HG03060 (cell line): ENCODE results near the gene QSOX1.
"Not testable (repeated sequence)": the region's sequence is repeated elsewhere in the genome, so short reads cannot be mapped to it uniquely, and the experiment has no call there.

Experiments used
- ATAC-seq: cut with Tn5 transposase; IDR thresholded peaks from one replicate; pipeline ENCODE4 v1.9.1; 2021; ENCODE audit warnings: low read depth, moderate number of reproducible peaks; ENCODE audit not compliant: unreplicated experiment

The QSOX1 gene

DNA sequence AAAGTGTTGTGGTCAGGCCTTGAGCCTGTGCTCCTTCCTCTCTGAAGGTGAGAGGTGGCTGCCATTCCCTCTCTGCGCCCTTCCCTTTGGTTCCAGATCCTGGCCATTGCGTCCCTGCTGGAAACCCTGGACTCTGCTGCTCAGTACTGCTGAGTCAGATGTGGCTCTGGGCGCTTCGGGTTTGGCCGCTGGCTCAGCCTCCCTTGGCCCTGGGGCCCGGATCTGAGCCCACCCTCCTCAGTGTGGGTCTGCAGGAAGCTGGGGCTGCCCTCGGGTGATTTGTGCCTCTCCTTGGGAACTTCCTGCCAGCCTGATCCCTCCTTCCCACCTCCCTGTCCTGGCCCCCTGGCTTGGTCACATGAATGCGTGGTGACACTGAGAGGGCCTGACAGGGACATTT lies 32.2 kb downstream of the QSOX1 start:
- ATAC-seq: no peak

GRCh38 chr1:180187626-180188025 lies 33.0 kb downstream of the QSOX1 start:
- no peak for ATAC-seq

DNA sequence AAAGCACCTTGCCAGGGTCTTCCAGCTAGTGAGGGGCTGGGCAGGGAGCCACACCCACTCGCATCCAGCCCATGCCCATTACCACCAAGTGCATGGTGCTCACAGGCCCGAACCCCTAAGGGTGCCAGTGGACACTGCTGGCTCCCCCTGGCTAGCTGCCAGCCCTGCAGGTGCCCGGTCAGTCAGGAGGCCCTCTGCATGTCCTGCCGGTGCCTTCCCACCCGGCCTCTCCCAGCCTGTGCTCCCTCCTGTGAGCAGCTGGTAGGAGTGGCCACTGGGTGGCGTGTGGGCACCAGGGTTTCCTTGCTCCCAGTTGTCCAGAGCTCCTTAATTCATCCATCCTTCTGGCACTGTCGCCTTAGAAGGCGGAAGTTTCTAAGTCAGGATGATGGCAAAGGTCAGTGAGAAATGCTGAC lies 33.4 kb downstream of the QSOX1 start:
- ATAC-seq: no peak

- no peak for ATAC-seq
Observed at GRCh38 chr1:180188684-180189175, 34.1 kb downstream of the QSOX1 start.

- ATAC-seq: no peak
Observed at GRCh38 chr1:180190091-180190490, 35.4 kb downstream of the QSOX1 start.

DNA sequence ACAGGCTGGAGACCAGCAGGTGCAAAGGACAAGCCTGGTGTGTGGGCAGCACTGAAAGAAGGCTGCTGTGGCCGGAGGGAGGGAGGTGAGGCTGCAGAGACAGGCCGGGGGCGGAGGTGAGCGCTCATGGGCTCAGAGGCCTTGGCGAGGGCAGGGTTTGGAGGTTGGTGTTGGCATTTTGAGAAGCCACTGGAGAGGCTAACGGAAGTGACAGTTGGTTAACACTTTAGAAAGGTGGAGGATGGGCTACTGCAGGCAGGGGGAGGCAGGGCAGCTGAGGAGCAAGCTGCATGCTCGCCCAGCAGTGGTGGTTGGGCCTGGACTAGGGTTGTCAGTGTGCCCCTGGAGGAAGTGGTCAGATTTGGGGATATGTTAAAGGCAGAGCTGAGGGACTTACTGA lies 37.5 kb downstream of the QSOX1 start:
- ATAC-seq: no peak

DNA sequence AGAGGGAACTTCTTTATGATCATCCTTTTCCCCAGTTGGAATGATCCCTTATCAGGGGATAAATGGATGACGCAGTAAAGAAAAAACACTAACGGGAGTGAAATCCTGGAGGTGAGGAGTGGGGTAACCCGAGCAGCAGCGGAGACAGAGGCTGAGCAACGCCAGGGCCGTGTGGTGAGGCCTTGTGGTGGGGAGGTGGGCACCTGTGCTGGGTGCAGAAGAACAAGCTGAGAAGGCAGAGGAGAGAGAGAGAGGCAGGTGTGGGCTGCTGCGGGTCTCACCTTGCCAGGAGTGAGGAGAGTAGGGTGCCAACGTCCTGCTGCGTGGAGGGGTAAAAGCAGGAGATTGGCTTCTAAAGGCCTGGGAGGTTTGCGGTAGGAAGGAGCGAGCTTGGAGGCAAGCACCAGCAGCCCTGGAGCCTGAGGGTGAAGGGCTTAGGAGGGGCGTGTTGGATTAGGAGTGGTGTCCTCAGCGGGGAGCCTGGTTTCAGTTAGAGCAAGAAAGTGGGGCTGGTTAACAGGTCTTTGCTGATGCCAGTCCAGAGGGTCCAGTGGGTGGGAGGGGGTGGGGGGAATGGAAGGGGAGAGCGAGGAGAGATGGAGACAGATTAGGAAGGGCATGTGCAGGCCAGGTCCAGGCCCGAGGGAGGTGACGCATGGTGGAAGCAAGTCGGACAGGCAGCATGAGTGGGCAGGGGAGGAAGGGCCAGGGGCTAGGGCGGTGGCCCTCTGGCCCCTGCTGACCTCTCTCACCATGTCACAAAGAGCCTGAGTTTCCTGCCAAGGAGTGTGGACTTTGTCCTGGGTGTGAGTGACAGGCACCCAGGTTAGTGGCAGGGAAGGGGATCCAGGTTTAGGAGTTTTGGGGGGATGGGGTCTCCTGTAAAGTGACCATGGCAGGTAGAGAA lies 38.7 kb downstream of the QSOX1 start:
- ATAC-seq: no peak

DNA sequence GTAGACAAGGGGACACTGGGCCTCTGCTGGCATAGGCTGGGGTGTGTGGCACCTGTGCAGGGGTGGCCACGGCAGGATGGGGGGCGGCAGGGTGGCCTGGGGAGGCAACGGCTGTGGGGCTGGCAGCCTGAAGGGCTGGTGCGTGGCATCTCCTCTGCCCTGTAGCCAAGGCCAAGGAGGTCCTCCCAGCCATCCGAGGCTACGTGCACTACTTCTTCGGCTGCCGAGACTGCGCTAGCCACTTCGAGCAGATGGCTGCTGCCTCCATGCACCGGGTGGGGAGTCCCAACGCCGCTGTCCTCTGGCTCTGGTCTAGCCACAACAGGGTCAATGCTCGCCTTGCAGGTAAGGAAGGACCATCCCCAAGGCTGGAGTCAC lies 39.4 kb downstream of the QSOX1 start:
- ATAC-seq: no peak

- ATAC-seq: no peak
Observed at GRCh38 chr1:180194546-180195207, 40.0 kb downstream of the QSOX1 start.

GRCh38 chr1:180195401-180195800 lies 40.7 kb downstream of the QSOX1 start:
- ATAC-seq: no peak

DNA sequence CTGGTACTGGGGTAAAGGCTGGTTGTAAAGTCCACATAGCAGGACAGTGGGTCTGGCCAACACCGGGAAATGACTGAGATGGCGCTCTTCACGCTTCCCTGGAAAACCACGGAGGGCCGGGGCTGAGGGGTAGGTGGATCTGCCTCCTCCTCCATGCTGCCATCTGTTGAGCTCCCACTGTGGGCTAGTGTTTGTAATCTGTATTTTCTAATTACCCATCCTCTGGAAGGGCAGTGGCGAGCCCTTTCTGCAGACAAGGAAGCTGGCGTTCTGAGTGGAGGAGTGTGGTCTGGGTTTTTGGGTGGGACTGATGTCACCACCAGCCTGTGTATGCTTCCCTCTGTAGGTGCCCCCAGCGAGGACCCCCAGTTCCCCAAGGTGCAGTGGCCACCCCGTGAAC lies 41.2 kb downstream of the QSOX1 start:
- no peak for ATAC-seq

DNA sequence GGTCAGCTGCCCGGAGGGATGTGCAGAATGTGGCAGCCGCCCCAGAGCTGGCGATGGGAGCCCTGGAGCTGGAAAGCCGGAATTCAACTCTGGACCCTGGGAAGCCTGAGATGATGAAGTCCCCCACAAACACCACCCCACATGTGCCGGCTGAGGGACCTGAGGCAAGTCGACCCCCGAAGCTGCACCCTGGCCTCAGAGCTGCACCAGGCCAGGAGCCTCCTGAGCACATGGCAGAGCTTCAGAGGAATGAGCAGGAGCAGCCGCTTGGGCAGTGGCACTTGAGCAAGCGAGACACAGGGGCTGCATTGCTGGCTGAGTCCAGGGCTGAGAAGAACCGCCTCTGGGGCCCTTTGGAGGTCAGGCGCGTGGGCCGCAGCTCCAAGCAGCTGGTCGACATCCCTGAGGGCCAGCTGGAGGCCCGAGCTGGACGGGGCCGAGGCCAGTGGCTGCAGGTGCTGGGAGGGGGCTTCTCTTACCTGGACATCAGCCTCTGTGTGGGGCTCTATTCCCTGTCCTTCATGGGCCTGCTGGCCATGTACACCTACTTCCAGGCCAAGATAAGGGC lies 41.9 kb downstream of the QSOX1 start:
- no peak for ATAC-seq

DNA sequence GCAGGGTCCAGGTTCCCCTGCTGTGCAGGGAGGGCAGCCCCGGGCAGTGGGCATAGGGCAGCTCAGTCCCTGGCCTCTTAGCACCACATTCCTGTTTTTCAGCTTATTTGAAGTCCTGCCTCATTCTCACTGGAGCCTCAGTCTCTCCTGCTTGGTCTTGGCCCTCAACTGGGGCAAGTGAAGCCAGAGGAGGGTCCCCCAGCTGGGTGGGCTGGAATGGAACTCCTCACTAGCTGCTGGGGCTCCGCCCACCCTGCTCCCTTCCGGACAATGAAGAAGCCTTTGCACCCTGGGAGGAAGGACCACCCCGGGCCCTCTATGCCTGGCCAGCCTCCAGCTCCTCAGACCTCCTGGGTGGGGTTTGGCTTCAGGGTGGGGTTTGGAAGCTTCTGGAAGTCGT lies 42.6 kb downstream of the QSOX1 start:
- no peak for ATAC-seq

DNA sequence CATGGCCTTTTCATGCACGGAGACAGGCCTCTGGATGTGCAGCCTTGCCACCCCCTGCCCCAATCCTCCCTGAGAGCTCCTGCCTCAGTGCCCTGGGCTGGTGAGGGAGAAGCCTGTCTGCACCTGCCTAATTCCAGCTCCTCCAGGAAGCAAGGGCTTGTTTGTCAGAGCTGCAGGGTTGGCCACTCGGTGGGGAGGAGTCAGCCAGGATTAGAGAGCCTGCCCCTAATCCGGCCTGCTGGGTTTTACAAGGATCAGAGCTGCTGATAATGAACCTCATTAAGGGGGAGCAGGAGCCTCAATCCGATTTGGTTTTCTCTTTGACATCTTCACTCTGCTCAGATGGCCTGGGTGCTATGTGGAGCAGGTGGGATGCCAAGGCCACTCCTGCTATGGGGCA lies 43.5 kb downstream of the QSOX1 start:
- ATAC-seq: no peak

DNA sequence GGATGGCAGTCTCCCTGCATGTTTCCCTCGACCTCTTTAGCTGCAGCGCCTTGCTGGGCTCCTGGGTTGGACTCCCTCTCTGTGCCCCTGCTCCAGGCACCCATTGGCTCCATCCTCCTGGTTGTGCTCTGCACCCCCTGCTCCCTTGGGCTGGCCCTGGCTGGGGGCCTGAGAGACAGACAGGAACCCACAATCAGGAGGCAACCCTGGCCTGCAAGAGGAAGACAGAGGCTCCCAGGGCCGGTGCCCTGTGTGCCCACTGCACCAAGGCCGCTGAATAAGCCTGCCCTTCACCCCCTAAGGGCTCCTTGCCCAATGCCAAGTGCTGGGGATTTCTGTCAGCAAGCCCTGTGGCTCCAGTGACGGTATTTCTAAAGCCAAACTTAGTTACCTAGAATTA lies 43.9 kb downstream of the QSOX1 start:
- no peak for ATAC-seq

DNA sequence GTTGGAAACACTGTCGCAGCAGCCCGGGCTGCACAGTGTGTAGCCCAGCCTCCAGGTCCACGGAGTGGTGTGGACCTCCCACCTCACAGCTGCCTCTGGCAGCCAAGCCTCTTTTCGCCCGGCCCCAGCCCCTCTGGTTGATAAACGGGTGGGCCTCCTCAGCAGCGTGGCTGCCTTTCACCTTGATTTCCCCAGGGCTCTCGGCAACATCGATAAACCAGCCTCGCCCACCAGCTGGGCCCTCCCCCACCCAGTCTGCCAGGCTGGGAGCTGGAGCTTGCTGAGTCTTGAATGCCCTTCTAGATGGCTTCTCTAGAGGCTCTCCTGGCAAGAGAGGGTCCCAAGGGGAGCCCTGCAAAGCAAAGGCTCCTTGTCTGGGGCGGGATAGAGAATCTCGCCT lies 44.3 kb downstream of the QSOX1 start:
- no peak for ATAC-seq

GRCh38 chr1:180201451-180202200 lies 47.0 kb downstream of the QSOX1 start:
- no peak for ATAC-seq

GRCh38 chr1:180202588-180202987 lies 47.9 kb downstream of the QSOX1 start:
- not testable (repeated sequence) for ATAC-seq

DNA sequence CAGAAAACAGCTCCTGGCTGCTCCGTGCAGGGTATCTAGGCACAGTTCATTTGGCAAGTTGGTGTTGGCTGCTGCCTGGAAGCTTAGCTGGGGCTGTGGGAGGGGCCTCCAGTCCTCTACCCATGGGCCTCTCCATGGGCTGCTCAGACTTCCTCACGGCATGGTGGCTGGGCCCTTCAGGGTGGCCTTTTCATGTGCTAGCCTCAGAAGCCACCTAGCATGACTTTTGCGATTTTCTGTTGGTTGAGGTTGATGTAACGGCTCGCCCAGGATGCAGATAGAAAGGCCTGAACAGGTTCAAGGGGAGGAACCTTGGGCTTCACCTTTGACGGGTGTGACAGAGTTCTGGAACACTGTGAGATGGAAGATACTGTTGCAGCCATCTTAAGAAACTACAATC lies 49.6 kb downstream of the QSOX1 start:
- no peak for ATAC-seq

DNA sequence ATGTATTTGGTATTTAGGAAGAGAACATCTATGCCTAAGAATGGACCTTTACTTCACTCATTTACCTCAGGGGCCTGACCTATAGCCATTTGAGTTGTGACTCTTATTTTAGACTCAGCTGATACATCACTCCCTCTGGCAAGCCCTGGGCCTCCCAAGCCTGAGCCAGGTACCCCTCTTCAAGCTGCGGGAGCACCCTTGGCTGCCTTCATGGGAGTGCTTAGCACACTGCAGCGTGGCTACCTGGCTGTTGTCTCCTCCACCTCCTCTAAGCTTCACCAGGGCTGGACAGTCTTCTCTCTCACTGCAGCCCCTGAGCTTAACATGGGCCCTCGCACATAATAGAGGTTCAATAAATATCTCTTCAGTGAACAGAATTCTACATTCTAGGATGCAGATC lies 51.9 kb downstream of the QSOX1 start:
- no peak for ATAC-seq

DNA sequence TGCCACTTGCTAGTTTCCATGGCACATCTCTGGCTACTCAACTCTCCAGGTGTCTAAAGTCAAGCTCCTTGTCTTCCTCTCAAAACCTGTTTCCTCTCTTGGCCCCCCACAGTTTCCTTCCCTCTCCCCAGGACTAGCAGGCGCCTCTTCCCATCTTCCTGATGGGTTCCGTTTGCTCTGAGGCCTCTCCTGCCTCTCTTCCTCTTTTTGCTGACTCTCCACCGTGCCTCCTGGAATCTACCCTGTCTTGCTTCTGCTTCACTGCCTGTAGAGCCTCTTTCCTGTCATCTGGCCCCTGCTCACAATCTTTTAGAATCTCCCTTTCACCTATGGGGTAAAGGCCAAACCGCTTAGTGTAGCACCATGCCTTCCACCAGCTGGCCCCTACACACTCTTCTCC lies 53.6 kb downstream of the QSOX1 start:
- ATAC-seq: no peak
